Fibroblast of upper back skin (primary cell): ENCODE results near the gene AFF3.
"Not testable (repeated sequence)": the region's sequence is repeated elsewhere in the genome, so short reads cannot be mapped to it uniquely, and the experiment has no call there.

ENCODE experiments used
- DNase-seq: peaks from one replicate; pipeline ENCODE4 v3.0.0-alpha.2; 2013

AFF3 gene

GRCh38 chr2:99776206-99776905 is 366.0 kb downstream of the AFF3 start:
- DNase-seq, result no peak

GRCh38 chr2:99775585-99775984 is 366.8 kb downstream of the AFF3 start:
- DNase-seq, result peak; percentile 81

DNA sequence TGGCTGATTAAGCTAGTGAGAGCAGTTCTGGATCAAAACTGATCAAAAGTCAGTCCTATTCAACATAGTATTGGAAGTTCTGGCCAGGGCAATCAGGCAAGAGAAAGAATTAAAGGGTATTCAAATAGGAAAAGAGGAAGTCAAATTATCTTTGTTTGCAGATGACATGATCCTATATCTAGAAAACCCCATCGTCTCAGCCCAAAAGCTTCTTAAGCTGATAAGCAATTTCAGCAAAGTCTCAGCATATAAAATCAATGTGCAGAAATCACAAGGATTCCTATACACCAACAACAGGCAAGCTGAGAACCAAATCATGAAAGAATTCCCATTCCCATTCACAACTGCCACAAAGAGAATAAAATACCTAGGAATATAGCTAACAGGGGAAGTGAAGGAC is 368.7 kb downstream of the AFF3 start:
- DNase-seq, result not testable (repeated sequence)

DNA sequence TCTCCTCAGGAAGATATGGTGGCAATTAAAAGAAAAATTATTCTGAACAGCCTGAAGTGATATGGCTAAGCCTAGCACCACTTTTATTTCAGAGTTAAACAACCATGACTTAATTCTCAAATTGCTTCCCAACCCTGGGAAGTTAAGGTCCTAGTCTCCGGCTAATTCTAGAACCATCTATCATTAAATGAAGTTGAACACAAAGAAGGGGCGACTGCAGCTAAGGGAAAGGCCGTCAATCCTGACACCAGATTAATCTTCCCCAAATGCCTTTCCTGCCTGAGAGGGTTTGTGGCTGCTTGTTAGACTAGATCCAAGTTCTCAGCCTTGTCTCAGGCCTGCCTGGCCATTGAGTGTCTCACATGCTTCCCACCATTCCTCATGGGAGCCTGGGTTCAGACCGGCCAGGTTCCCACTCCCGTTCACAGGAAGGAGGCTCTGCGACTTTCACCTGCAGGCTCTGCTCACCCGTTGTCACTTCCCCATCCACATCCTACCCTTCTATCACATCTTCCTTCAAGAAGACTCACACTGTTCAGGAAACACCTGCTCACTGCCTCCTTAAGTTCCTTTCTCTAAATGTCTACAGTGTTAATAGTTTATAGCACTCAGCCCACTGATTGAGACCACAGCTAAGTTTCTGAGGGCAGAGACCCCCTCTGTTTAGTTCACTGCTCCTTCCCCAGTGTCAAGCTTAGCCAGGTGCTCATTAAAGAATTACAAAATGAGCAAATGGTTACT is 369.6 kb downstream of the AFF3 start:
- DNase-seq, result no peak

GRCh38 chr2:99771681-99772333 is 370.6 kb downstream of the AFF3 start:
- no peak for DNase-seq

DNA sequence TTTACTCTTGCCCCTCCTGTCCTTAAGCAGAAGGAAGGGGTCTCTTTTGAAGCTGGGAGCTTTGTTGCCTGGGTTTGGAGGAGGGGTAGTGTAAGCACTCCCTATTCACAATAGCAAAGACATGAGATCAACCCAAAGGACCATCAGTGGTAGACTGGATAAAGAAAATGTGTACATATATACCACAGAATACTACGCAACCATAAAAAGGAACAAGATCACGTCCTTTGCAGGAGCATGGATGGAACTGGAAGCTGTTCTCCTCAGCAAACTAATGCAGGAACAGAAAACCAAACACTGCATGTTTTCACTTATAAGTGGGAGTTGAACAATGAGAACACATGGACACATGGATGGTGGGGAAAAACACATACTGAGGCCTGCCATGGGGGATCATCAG is 371.5 kb downstream of the AFF3 start:
- DNase-seq, result no peak

DNA sequence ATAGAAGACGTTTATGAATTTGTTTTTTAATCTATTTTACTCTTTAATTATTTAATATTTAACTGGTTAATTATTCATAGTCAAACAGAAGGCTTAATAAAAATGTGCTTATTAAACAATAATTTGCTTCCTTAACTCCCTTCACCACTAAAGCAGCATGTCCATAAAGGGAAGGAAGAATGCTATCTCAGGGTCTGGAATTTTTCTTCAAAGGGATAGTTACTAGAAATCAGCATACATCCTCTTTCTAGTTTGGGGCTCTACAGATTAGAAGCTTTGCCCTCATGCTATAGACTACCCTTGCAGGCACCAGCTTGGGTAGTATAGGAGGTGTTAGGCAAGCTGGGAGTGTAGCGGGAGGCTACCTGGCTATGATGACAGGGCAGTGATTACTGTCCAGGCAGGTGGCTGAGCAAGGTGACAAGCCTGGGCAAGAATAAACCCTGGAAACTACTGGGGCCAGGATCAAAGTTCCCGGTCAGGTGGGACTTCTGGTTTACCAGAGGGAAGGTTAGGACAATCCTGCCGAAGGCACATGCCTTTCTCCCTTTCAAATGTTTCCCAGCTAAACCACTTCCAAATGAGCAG is 376.6 kb downstream of the AFF3 start:
- no peak for DNase-seq

GRCh38 chr2:99763764-99764163 is 378.6 kb downstream of the AFF3 start:
- no peak for DNase-seq

- no peak for DNase-seq
These were observed 379.7 kb downstream of the AFF3 start for GRCh38 chr2:99762714-99763113.

- DNase-seq, result no peak
These were observed 384.7 kb downstream of the AFF3 start for GRCh38 chr2:99757611-99758114.

- no peak for DNase-seq
These were observed 386.3 kb downstream of the AFF3 start for GRCh38 chr2:99756059-99756458.

DNA sequence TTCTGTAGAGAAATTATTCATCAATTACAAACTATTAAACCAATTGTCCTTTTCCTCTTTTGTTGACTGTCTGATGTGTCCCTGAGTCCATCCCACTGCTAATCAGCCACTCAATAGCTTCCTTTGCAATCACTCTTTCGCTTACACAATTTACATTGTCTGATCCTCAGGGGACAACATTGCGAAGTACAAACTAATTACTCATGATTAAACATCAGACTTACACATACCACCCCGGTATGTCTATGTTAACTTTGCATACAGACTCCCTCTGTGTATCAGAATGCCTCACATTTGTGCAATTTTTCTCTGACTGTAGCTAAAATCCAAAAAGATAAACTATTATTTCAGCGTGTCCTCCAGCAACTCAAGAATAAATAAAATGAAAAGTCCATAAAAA is 388.2 kb downstream of the AFF3 start:
- peak; percentile 67 for DNase-seq

GRCh38 chr2:99753505-99753904 is 388.9 kb downstream of the AFF3 start:
- no peak for DNase-seq

GRCh38 chr2:99748344-99748743 is 394.0 kb downstream of the AFF3 start:
- DNase-seq, result no peak

DNA sequence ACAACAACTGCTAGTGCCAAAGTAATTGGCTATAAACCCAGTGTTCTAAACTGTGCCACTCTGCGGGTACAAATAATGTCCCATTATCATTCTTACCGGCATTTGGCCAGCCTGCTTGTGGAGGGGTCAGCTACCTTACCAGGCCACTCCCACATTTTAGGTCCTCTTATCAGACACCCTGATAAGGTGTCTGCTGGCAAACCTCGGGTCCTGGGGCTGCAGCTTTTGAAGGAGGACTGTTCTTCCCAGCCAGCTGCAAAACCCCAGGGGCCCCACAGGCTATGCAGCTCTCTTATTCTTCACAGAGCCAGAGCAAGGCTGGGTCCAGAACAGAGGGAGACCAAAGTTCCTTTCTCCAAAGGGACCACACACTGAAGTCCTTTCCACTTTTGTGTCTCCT is 394.5 kb downstream of the AFF3 start:
- no peak for DNase-seq

GRCh38 chr2:99743146-99743545 is 399.2 kb downstream of the AFF3 start:
- DNase-seq, result no peak

DNA sequence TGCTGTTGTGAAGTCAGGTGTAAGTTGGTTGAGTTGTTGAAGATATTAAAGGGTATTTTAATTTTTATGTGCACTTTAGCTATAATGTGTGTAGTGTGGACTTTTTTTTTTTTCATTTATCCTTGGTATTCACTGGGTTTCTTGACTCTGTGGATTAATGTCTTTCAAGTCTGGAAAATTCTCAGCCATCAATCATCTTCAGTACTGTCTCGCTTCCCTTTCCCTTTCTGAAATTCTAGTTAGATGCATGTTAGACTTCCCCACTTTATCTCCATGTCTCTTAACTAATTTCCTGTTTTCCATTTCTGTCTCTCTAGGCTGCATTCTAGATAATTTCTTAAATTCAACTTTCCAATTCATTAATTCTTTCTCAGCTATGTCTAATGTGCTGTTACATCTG is 404.9 kb downstream of the AFF3 start:
- DNase-seq, result no peak

- DNase-seq, result no peak
These were observed 406.6 kb downstream of the AFF3 start for GRCh38 chr2:99735753-99736152.

DNA sequence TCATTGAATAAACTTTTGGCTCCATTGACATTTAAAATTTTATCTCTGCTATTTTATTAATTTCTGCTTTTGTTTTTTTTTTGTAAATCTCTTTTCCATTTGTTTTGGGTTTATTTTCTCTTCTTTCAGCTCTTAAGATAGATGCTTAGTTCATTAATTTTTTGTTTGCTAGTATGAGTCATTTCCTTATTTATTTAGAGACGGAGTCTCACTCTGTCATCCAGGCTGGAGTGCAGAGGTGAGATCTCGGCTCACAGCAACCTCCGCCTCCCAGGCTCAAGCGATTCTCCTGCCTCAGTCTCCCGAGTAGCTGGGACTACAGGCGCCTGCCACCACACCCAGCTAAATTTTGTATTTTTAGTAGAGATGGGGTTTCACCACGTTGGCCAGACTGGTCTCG is 407.1 kb downstream of the AFF3 start:
- not testable (repeated sequence) for DNase-seq

GRCh38 chr2:99734236-99734635 is 408.2 kb downstream of the AFF3 start:
- no peak for DNase-seq

DNA sequence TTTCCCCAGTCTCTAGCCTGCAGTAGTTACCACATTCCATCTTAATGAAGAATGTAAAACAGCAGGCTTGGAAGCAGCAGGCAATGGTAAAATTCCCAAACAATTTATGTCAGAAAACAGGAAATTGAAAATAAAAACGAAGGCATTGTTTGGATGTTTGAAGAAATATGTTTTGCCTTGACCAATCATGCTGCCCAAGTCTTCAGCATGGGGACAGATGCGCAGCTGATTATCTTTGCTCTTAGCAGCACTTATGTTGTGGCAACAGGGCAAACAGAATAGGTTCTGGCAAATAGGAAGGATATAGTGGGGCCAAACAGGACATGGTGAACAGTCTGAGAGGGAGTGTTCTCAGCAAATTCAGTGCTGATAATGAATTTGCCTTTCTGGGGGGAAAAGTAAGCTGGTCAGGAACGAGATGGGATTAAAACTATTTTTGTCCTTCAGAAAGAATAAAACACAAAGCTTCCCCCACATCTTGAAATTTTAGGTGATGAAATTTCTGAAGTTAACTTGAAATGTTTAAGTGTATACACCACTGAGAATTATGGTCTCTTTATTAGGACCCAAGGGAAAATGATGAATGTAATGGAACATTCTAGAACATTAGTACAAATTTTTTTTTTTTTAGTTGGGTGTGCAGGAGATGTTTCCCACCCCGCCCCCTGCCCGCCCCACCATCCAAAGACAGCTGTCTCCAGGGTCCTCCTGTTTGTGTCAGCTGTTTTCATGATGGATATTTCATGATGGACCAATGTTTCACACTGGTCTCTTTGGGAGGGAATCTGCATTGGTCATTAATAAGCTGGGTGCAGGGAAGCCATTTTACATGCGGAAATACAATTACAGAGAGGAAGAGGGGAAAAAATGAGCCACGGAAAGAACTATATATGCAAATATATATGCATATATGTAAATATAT is 413.0 kb downstream of the AFF3 start:
- peak; percentile 70 for DNase-seq

DNA sequence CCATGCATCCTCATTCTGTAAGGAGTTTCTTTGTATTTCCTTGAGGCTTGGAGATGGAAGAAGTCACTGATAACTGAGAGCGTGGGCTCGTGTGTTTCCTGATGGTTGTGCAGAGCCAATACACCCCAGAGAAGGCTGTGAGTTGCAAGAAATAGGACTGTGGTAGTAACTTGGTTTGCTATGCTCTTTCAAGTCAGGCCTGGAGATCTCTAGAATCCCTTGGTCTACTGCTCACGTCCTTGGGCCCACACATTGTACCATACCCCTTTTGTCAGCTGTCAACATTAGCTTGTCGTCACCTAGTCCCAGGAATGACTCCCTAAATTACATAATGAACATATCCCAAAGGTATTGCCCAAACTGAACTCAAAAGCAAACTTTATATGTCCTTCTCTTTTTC is 414.2 kb downstream of the AFF3 start:
- no peak for DNase-seq
